SH-SY5Y (cell line): ENCODE data around the gene NEUROD2.

Experiments used
- GATA2 ChIP-seq: IDR thresholded peaks from 2 replicates; pipeline ENCODE4 v1.6.1; 2011; ENCODE audit warnings: mild to moderate bottlenecking, low read depth, low read length
- GATA3 ChIP-seq: IDR thresholded peaks from 2 replicates; pipeline ENCODE4 v1.6.1; 2011; ENCODE audit warnings: low read depth, mild to moderate bottlenecking, low read length, moderate library complexity

DNA sequence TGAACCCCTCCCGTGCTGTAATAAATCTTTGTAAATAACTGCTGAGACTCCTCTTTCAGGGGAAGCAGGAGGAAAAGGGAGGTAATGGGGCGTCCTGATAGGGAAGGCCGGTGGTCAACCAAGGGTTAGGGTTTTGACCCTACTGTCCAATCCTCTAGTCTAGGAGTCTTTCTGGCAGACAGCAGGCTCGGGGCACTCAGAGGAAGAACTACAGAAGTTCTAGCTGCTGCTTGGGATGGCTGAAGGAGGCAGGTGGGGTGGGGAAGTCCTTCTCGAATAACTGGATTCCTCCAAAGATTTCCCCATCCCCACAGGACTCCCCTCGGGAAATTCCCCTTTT lies 28.8 kb upstream of the NEUROD2 start:
- no peak for TF ChIP-seq GATA2
- no peak for TF ChIP-seq GATA3
